CD14-positive monocyte (primary cell): Measurements from ENCODE around the gene SLC6A18. TPM values are rescaled to one million over a fixed set of nuclear protein-coding genes. Genes with fewer than 3 reads are reported as not detected.
"Not testable (repeated sequence)": the region's sequence is repeated elsewhere in the genome, so short reads cannot be mapped to it uniquely, and the experiment has no call there.

Source experiments
- DNase-seq, 3 donors: peaks; one replicate each; pipeline ENCODE4 v3.0.0-alpha.2; 2011 to 2022
- H2AFZ ChIP-seq: 2 replicates; pipeline ENCODE4 v1.6.0; 2012; ENCODE audit warnings: mild to moderate bottlenecking, low read depth, low read length, inconsistent platforms; ENCODE audit not compliant: insufficient read depth, poor library complexity, severe bottlenecking
- H3K27ac ChIP-seq, 2 donors: 1 replicate in 1 of 2; 2 replicates in 1 of 2; pipeline ENCODE4 v1.5.1; 2012 to 2013; ENCODE audit warnings: low read length in 2 of 2, control low read depth in 1 of 2, inconsistent platforms in 1 of 2, low read depth in 1 of 2, mild to moderate bottlenecking in 1 of 2
- H3K27me3 ChIP-seq, 2 donors: one replicate each; pipeline versions ENCODE4 v1.6.0 to v1.6.1; 2011 to 2013; ENCODE audit warnings: low read length in 2 of 2; ENCODE audit not compliant: control insufficient read depth in 2 of 2, insufficient read depth in 2 of 2
- H3K36me3 ChIP-seq, 2 donors: replicated peaks in 1 of 2; 1 replicate in 1 of 2; 2 replicates in 1 of 2; pipeline versions ENCODE4 v1.5.1 to v1.6.1; 2012 to 2013; ENCODE audit warnings: low read length in 2 of 2, control low read depth in 1 of 2, inconsistent platforms in 1 of 2, mild to moderate bottlenecking in 1 of 2; ENCODE audit not compliant: insufficient read depth in 2 of 2, control insufficient read depth in 1 of 2
- H3K4me1 ChIP-seq, 2 donors: 1 replicate in 1 of 2; 2 replicates in 1 of 2; pipeline versions ENCODE4 v1.5.1 to v1.6.1; 2012 to 2013; ENCODE audit warnings: low read length in 2 of 2, control low read depth in 1 of 2, inconsistent platforms in 1 of 2, mild to moderate bottlenecking in 1 of 2, moderate library complexity in 1 of 2; ENCODE audit not compliant: insufficient read depth in 2 of 2, control insufficient read depth in 1 of 2
- H3K4me2 ChIP-seq: replicated peaks from 2 replicates; pipeline ENCODE3; 2012; ENCODE audit warnings: low read length, moderate library complexity, mild to moderate bottlenecking; ENCODE audit not compliant: poor library complexity, severe bottlenecking; ENCODE audit errors: extremely low read depth
- H3K4me3 ChIP-seq, 3 experiments: fragments of 200-600 bp in 1 of 3; sonication (generic) in 1 of 3; replicated peaks in 1 of 3; 1 replicate in 2 of 3; 2 replicates in 1 of 3; pipeline ENCODE4 v1.5.1; 2011 to 2013; ENCODE audit warnings: low read length in 3 of 3, mild to moderate bottlenecking in 3 of 3, control low read depth in 2 of 3, low read depth in 2 of 3, inconsistent platforms in 1 of 3, moderate library complexity in 1 of 3
- H3K79me2 ChIP-seq: 2 replicates; pipeline ENCODE4 v1.6.0; 2012; ENCODE audit warnings: mild to moderate bottlenecking, control low read depth, inconsistent platforms, low read length, moderate library complexity; ENCODE audit not compliant: insufficient read depth
- H3K9ac ChIP-seq: 2 replicates; pipeline ENCODE4 v1.6.0; 2017; ENCODE audit warnings: low read length, mild to moderate bottlenecking; ENCODE audit not compliant: insufficient read depth, poor library complexity, severe bottlenecking
- H3K9me3 ChIP-seq, 2 donors: replicated peaks in 1 of 2; 1 replicate in 1 of 2; 2 replicates in 1 of 2; pipeline versions ENCODE4 v1.5.1 to v1.6.1; 2012 to 2013; ENCODE audit warnings: low read length in 2 of 2, control low read depth in 1 of 2; ENCODE audit not compliant: control insufficient read depth in 1 of 2, insufficient read depth in 1 of 2
- H4K20me1 ChIP-seq: 2 replicates; pipeline ENCODE4 v1.6.0; 2012; ENCODE audit warnings: mild to moderate bottlenecking, low read length, control low read depth, moderate library complexity; ENCODE audit not compliant: insufficient read depth
- H3K27ac Mint-ChIP-seq, 7 donors: one replicate each; pipeline ENCODE4 v1.8.0; 2020; ENCODE audit warnings: mild to moderate bottlenecking in 7 of 7, mixed read lengths in 7 of 7, moderate library complexity in 6 of 7, inconsistent platforms in 2 of 7
- H3K27me3 Mint-ChIP-seq, 3 donors: one replicate each; pipeline ENCODE4 v1.8.0; 2021 to 2022; ENCODE audit warnings: low read depth in 3 of 3, mild to moderate bottlenecking in 3 of 3, mixed read lengths in 3 of 3, moderate library complexity in 3 of 3, inconsistent platforms in 1 of 3
- H3K36me3 Mint-ChIP-seq, 2 donors: one replicate each; pipeline ENCODE4 v1.8.0; 2020; ENCODE audit warnings: mixed read lengths in 2 of 2, inconsistent platforms in 1 of 2, mild to moderate bottlenecking in 1 of 2
- H3K4me1 Mint-ChIP-seq: one replicate; pipeline ENCODE4 v1.8.0; 2020; ENCODE audit warnings: mild to moderate bottlenecking, mixed read lengths
- H3K4me3 Mint-ChIP-seq, 2 donors: one replicate each; pipeline ENCODE4 v1.8.0; 2020; ENCODE audit warnings: mild to moderate bottlenecking in 2 of 2, mixed read lengths in 2 of 2, moderate library complexity in 1 of 2
- H3K9me3 Mint-ChIP-seq, 7 donors: one replicate each; pipeline ENCODE4 v1.8.0; 2020 to 2022; ENCODE audit warnings: mixed read lengths in 7 of 7, mild to moderate bottlenecking in 6 of 7, moderate library complexity in 6 of 7, inconsistent platforms in 2 of 7
- CTCF ChIP-seq: fragments of 200-600 bp; IDR thresholded peaks from one replicate; pipeline ENCODE4 v1.8.0; 2022; ENCODE audit warnings: antibody characterized with exemption, mild to moderate bottlenecking
- WGBS: methylation state at CpG from one replicate; pipeline ENCODE4 v1.1.5; 2013; ENCODE audit warnings: missing lambda C conversion rate; ENCODE audit not compliant: insufficient coverage; 5-methylcytosine and 5-hydroxymethylcytosine counted together
- intact Hi-C, 2 donors: fragments of 100-400 bp; cut with micrococcal nuclease; formaldehyde crosslinking; loops; one replicate each; pipeline versions ENCODE4 v1.15.0 to v1.15.1; 2023
- polyA plus RNA-seq, 3 donors: library from polyadenylated mRNA; depleted of rRNA in 1 of 3; unstranded in 2 of 3; stranded (reverse) in 1 of 3; fragments of 300-500 nt in 2 of 3; fragments of >200 nt in 1 of 3; fragmentation: Illumina TruSeq in 2 of 3; gene quantifications; 1 replicate in 2 of 3; 2 replicates in 1 of 3; pipeline ENCODE4 v1.2.3, GENCODE V29; 2012 to 2021

SLC6A18 gene
- polyA plus RNA-seq, 3 donors: not detected

DNA sequence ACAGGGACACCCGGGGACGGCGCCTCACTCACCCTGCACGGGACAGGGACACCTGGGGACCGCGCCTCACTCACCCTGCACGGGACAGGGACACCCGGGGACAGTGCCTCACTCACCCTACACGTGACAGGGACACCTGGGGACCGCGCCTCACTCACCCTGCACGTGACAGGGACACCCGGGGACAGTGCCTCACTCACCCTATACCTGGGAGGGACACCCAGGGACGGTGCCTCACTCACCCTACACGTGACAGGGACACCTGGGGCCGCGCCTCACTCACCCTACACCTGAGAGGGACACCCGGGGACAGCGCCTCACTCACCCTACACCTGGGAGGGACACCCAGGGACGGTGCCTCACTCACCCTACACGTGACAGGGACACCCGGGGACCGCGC lies 65.8 kb downstream of the SLC6A18 start:
- Mint-ChIP-seq H3K27me3 (peaks cover 9 to 25% (median 11%) of the 10 kb centered on the region in 3 donors), H3K9me3 (peaks cover 7 to 14% (median 12%) of the 10 kb centered on the region in 7 donors)
- H3K36me3 ChIP-seq, H3K4me1 Mint-ChIP-seq, H3K4me2 ChIP-seq, H3K27ac Mint-ChIP-seq, H4K20me1 ChIP-seq, H3K36me3 Mint-ChIP-seq, H3K27ac ChIP-seq, H3K4me1 ChIP-seq, H3K4me3 Mint-ChIP-seq, DNase-seq, intact Hi-C loops, H3K9ac ChIP-seq, H3K79me2 ChIP-seq, H2AFZ ChIP-seq, H3K4me3 ChIP-seq: not testable (repeated sequence)
- H3K9me3 ChIP-seq: peaks cover 0 to 14% of the 10 kb centered on the region in 2 donors
- no CpG with 5 or more reads among the region's 24 CpGs for WGBS
- H3K27me3 ChIP-seq: peaks cover 0 to 12% of the 10 kb centered on the region in 2 donors

- Histone ChIP-seq H4K20me1 (no peaks in the 10 kb centered on the region), H3K79me2 (no peaks in the 10 kb centered on the region), H3K27ac (no peak overlapping the region), H3K36me3 (no peaks in the 10 kb centered on the region), H3K9me3 (peaks cover 0 to 11% of the 10 kb centered on the region in 2 donors), H3K4me2 (no peak overlapping the region), H3K4me3 (no peak overlapping the region), H2AFZ (no peak overlapping the region), H3K4me1 (no peaks in the 10 kb centered on the region), H3K27me3 (peaks cover 0 to 16% of the 10 kb centered on the region in 2 donors), H3K9ac (no peak overlapping the region)
- 93% methylated on average over 19 of the region's 24 CpGs for WGBS
- Mint-ChIP-seq H3K4me1 (no peaks in the 10 kb centered on the region), H3K4me3 (no peak overlapping the region), H3K27me3 (peaks cover 14 to 32% (median 16%) of the 10 kb centered on the region in 3 donors), H3K27ac (no peak overlapping the region), H3K9me3 (peaks cover 7 to 14% (median 11%) of the 10 kb centered on the region in 7 donors), H3K36me3 (no peaks in the 10 kb centered on the region)
- intact Hi-C loops: no loop called here
- DNase-seq: no peak
- TF ChIP-seq CTCF: no peak
Measured at GRCh38 chr5:1291611-1292080, 66.5 kb downstream of the SLC6A18 start.
